Mucosa of gallbladder (tissue), 1 donor: Measurements from ENCODE around the gene GALNT9. TPM values are rescaled to one million over a fixed set of nuclear protein-coding genes. Genes with fewer than 3 reads are reported as not detected.

Source experiments
- DNase-seq: peaks from one replicate; pipeline ENCODE4 v3.0.0-alpha.2; 2020; ENCODE audit warnings: low spot score
- total RNA-seq: library from RNA; stranded (reverse); gene quantifications from one replicate; pipeline ENCODE4 v1.2.1, GENCODE V29; 2021
- donor health status: DM: no; HTN: no; CAD: no.

Gene GALNT9
- total RNA-seq, 1 donor from 2014 or later = 0.12 TPM

GRCh38 chr12:132327336-132328171 lies 1.8 kb downstream of the GALNT9 start:
- DNase-seq = peak; percentile 23

GRCh38 chr12:132326646-132327045 lies 2.7 kb downstream of the GALNT9 start:
- no peak for DNase-seq

- DNase-seq = no peak
Observed at GRCh38 chr12:132325733-132326130, 3.7 kb downstream of the GALNT9 start.

GRCh38 chr12:132324841-132325732 lies 4.3 kb downstream of the GALNT9 start:
- DNase-seq = no peak

- no peak for DNase-seq
Observed at GRCh38 chr12:132324173-132324572, 5.2 kb downstream of the GALNT9 start.

- DNase-seq = no peak
Observed at GRCh38 chr12:132323171-132324010, 6.0 kb downstream of the GALNT9 start.

- DNase-seq = no peak
Observed at GRCh38 chr12:132322206-132323132, 6.9 kb downstream of the GALNT9 start.

GRCh38 chr12:132321321-132322118 lies 7.9 kb downstream of the GALNT9 start:
- DNase-seq = no peak

- no peak for DNase-seq
Observed at GRCh38 chr12:132320767-132321211, 8.6 kb downstream of the GALNT9 start.

- no peak for DNase-seq
Observed at GRCh38 chr12:132319991-132320570, 9.3 kb downstream of the GALNT9 start.

GRCh38 chr12:132319359-132319950 lies 9.9 kb downstream of the GALNT9 start:
- no peak for DNase-seq

GRCh38 chr12:132318618-132319033 lies 10.8 kb downstream of the GALNT9 start:
- no peak for DNase-seq

- DNase-seq = no peak
Observed at GRCh38 chr12:132318135-132318534, 11.3 kb downstream of the GALNT9 start.

GRCh38 chr12:132317233-132317938 lies 12.0 kb downstream of the GALNT9 start:
- DNase-seq = no peak

- no peak for DNase-seq
Observed at GRCh38 chr12:132316497-132317232, 12.7 kb downstream of the GALNT9 start.

GRCh38 chr12:132315951-132316350 lies 13.4 kb downstream of the GALNT9 start:
- no peak for DNase-seq

- DNase-seq = no peak
Observed at GRCh38 chr12:132315507-132315906, 13.9 kb downstream of the GALNT9 start.
